ENCODE results near the gene CYYR1.

The CYYR1 gene

DNA sequence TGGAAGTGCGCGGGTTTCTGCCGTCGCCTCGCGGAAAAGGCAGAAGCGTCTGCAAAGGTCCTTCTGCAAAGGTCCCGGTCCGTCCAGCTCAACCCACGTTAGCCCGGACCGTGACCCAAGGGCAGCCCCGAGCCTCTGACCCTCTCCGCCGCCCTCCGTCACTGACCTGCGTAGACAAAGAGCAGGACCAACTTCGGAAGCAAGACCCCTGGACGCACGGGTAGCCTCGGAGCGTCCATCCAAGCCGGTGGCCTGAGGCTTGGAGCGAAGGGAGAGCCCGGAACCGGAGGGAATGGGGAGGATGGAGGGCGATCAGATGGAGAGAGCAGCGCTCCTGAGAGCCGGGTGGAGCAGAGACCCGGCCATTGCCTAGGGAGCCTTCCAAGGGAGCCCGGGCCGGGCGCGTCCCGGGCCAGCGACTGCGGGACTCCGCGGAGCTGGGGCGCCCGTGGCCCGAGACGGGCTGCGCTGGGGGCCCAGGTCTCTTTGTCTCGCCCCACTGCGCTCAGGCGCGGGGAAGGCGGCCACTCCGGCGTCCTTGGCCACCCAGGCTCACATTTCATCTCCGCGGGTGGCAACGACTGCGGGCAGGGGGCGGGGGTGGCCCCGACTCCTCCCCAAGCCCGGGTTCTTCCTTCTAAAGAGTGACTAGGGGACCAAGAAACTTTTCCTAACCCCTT, at the start of gene CYYR1:
TSS of gene CYYR1 (minus strand) at position 585 of the 680 bp plus-strand sequence. CDS start at position 239, 346 bp downstream.
- DNase-seq (ENCODE audit: low read depth): no peak

DNA sequence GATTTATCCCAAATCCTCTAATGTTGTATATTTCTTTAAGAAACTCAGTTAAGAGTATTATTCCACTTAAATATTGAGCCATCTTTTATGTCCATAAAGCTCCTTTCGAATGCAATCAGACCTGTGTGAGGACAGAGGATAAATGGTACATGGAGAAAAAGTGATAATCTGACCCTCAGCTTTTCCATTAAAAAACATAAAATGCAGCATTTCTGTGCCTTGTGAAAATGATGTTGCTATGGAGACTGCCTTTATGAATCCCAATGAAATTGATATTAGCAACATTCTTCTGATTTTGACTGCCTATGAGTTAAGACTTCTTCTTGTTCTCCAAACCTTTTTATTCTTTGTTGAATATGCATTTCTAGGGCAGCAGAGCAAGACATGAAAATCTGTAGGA, 44.1 kb upstream of the CYYR1 start:
- DNase-seq (ENCODE audit: low read depth): no peak

DNA sequence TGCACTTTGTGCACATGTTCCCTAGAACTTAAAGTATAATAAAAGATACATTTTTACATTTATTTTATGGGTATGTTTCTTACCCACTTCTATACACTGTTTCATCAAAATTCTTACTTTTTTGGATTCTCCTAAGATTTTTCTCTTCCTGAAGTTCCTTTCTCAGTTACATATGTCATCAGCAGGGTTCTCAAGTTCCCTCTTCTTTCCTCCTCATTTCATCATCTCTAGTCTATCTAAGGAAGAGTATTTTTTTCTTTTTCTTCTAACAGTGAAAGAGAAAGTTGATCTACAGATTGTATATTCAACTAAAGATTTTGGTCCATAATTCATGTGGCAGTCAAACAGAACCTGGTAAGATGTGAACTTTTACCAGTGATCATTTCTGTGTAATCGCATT, 41.2 kb upstream of the CYYR1 start:
- DNase-seq (ENCODE audit: low read depth): no peak

DNA sequence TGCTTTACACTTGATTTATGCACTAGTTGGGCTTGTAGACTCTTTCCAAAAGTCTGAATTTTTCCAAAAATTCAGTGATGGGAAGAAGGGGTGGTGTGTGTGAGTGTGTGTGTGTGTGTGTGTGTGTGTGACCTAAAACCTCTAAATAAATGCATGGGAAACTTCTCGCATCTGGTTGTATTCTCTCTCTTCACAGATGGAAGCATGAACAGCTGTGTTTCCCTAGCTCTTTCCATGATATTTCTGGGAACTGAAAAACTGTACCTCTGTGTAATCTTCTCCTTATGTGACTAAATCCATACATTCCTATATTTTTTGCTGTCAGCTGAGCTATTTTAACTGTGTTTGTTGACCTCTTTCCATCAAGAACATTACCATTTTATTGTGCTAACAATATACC, 26.2 kb upstream of the CYYR1 start:
- no peak for DNase-seq (ENCODE audit: low read depth)

DNA sequence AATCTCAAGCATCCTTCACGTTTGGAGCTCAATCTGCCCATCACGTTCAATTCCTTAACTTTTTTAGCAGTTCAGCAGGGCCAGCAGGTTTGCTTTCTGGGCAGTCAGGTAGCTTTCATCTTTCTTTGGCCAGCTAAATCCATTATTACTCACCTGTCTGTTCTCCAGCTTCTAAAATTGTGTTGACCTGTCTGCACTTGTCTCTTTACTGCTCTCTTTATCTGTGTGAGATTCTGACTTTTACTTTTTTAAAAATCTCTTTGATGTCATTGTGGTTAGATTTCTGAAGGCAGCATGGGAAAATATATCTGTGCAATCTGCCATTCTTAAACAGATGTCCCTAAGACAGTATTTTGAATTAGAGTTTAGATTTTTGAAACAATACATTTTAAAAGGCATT, 24.9 kb upstream of the CYYR1 start:
- DNase-seq (ENCODE audit: low read depth): no peak

DNA sequence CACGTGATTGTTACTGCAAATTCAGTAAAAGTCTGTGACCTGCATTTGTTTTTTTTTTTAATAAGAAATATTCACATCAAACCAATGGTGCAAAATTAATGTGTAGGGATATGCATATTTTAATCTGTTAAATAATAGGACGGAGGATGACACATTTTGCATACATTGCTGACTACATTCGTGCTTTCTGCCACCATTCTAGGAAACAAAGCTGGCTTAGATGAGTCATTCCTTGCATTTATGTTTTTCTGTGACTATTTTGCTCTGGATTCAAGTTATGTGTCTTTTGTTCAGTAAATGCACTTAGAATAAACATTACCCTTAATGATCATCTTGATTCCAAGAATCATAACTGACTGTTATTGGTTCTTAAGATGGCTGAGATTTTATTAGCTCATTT, 23.9 kb upstream of the CYYR1 start:
- DNase-seq (ENCODE audit: low read depth): no peak

DNA sequence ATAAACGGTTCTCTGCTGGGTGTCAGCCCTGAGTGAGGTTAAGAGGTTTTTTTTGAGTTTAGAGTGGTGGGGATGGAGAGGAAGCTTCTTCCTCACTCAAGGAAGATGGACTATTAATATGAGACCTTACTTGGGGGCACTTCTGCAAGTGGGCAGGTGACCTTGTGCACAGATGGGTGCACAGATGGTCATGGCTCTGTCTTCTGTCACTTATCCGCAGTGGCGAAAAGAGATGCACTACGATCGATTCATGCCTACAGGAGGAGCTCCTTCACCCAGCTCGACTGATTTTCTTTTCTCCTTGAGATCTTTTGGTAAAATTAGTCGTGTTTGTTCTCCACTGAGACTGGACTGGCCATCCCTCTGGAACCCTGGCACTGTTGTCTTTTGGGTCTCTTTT, 22.9 kb upstream of the CYYR1 start:
- DNase-seq (ENCODE audit: low read depth): no peak

DNA sequence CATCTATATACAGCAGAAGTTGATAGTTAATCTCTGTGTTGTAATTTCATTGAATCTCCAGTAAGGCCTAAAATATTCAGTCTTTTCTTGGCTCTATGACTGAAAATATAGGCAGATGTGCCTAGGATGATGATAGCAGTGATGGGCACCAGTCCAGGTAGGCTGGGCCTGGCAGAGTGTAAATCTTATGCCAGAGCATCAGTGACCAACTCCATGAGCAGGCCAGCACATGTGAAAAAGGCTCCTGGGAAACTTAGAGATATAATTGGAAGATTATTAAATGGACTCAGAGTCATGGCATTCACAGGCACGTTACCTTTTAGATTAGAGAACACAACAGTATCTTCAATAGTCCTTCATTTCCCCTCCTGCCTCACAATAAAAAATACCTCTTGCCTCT, 20.7 kb upstream of the CYYR1 start:
- DNase-seq (ENCODE audit: low read depth): no peak

DNA sequence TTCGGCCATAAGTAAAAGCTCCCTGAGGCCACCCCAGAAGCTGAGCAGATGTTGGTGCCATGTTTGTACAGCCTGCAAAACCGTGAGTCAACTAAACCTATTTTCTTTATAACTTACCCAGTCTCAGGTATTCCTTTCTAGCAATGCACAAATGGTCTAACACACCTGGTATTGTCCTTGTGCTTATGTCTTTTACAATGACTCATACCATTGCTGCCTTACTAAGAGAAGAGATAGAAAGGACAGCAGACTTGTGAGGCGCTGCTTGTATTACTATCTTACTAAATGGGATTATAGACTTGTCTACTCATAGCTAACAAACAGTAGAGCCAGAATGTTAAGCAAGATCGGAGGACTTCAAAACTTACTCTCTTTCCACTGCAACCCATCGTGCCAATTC, 18.5 kb upstream of the CYYR1 start:
- DNase-seq (ENCODE audit: low read depth): no peak

DNA sequence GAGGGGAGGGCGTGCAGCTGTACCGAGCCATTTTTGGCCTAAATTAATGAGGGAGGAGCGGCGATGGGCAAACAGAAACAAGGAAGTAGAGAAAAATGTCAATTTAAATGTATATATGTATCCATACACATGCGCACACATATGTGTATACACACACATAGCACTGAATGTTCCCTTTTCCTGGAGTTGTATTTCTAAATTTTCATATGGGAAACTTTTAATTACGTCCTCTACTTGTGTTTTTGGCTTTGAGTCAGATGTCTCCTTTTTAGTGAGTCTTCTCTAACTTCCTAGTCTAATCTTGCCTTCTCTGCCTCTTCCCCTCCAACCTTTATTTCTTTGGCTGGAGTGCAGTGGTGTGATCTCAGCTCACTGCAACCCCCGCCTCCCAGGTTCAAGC, 15.4 kb upstream of the CYYR1 start:
- no peak for DNase-seq (ENCODE audit: low read depth)

DNA sequence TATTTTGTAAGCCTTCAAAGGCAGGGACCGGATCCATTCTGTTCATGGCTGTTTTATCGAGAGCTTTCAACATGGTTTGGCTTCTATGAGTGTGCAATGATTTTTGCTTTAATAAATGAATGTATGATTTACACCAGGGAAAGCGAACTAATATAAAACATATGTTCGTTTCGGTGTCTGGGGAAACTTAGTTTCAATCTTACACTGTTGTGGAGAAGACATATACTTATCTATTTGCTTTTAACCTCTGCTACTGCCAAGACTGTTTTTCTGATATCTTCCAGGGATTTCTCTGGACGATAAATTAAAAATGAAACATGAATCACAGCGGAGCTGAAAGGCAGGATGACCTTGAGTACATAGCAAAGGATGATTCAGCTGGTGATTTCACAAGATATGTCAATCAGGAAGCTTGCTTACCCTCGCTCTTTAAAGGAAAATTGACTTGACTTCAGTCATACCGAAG, 14.7 kb upstream of the CYYR1 start:
- peak; percentile 54 for DNase-seq (ENCODE audit: low read depth)

DNA sequence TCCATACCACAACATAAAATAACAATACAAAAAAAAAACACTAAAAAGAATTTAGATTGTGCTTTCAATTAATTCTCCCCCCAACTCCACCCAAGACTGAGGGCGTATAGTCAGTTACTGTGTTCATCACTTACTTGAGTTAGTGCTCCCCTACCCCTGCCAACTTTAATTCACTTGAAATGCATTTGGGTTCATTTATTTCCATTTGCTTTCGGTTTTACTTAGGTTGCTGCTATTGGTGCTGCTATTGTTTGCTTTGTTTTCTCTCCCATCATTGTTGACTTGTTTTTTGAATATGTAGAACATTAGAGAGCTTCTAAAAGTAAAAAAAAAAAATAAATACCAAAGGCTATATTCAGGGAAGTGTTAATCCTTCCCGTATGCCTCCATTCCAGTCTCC, 10.7 kb upstream of the CYYR1 start:
- no peak for DNase-seq (ENCODE audit: low read depth)

DNA sequence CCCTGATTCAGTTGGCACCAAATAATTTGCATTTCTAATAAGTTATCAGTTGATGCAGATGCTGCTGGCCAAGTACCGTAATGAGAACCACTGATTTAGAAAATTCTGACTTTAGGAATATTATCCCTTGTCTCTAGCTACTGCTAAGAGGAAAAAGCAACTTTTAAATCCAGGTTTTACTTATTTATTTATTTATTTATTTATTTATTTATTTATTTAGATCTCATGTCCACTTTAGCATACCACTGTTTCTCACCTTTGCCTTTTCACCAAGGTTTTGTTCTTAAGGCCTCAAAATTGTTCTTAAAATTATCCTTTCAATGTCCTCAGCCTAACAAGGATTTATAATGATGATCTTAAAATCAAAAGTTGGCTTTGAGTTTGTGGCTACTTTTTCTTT, 8.7 kb upstream of the CYYR1 start:
- DNase-seq (ENCODE audit: low read depth): no peak

DNA sequence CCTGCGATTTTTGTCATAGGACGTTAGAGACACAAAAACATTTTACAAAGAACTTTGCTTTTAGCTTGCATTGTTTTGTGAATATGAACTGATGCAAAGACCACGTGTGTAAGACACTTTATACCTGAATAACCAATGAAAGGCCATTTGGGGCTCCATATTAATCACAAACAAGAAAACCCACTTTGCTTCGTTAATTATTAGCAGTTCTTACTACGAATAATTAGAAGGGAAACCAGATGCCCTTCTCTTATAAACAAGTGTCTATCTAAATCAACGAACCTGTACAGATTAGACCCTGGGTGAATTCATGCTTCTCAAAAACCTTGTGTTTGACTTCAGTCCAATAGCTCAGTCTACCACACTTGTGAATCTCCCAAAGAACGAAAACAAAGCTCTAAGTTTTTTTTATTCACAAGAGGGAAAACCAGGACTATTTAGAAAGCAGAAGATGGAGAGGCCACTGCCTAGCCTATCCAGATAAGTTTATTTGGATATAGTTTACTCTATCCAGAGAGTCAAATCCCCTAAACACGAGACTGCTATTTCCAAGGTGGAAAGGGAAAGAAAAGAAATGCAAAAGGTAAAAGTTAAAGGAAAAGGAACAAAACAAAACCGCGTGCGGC, 897 bp downstream of the CYYR1 start:
- DNase-seq (ENCODE audit: low read depth): no peak

DNA sequence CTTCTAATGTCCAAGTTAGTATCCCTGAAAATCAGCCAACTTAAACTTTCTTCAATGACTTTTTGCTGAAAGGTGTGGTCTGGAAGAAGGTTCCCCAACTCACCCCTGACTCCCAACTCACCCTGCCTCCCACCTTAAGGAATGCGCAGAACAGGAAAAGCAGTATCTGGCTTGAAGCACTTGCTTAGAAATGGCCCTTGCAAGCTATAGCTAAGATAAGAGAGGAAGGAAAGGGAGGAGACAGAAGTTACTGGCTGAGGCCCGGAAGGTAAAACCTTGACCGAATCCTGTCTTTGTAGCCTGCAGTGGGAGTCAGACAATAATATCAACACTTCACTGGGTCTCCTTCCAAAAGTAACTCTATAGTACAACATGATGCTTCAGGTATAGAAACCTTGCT, 2.9 kb downstream of the CYYR1 start:
- DNase-seq (ENCODE audit: low read depth): no peak

DNA sequence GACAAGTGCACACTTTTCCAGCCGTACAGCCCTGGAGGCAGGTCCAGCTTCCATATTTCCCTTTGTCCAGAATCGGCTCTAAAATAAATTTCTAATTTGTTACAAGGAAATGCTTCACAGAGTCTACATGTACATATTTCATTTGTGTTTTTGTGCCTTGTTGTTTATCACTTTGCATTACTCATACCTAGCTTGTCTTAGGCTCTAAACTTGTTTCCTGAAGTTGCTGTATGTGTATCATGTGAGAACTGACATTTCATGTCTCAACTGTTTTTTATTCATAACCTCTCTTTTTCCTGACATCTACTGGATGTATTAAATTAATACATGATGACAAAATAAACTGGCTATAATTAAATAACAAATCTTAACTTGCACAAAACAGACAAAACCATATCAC, 7.5 kb downstream of the CYYR1 start:
- DNase-seq (ENCODE audit: low read depth): no peak

DNA sequence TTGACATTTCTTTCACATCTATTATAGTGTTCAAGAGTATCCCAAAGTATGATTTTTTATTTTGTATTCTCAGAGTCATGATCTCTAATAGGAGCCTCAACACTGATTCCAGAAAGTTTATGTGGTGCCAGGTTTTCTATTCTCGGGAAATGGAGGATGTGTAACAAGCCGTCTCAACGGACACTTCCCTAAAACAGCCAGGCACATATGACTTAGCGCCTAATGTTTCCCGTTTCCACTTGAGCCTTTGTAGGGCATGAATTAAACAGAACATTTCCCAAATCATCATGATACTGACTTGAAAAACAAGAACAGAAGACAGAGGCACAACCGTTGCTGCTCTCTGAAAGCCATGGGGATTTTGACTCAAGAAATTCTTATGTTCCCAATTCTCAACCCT, 8.0 kb downstream of the CYYR1 start:
- no peak for DNase-seq (ENCODE audit: low read depth)

DNA sequence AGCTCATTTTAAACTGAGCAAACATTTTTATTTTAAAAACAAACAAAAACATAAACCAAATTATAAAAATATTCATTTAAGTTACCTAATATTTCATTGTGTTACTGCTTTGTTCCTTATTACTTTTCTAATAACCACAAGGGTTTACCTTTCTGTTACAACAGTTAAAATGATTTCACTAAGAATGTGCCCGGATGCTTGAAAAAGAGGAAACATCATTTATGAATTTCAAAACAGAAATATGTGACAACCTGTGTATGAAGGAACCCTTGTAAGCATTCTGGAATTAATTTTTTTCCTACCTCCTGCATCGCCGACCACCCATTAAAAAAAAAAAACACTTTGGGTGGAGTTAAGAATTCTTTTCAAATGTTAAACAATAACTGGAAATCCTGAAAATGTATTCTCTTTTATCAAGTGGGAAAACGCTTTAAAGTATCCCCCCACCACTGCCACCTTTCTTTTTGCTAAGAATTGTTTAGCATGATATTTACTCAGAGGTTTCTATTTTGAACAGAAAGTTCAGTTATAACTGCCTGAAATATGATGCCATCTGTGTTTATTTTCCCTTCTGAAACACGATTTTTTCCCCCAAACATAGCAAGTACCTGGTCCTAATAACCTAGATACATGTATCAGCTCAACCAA, 9.1 kb downstream of the CYYR1 start:
- no peak for DNase-seq (ENCODE audit: low read depth)

DNA sequence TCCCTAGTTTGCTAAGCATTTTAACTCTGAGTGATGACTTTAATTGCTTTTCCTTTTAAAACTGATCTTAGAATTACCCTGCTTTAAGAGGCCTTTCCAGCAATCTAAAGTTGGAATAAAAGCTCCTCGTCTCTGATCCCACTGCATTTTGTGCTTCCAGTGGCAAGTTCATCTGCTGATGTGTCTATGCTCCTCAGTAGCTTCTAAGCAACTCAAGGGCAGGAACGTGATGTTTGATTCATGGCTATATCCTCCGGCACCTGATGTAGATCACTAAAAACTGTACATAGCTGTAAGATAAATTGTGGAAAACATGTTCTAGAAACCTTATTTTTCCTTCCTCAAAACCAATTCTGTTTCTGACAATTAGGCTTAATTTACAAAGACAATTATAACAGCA, 12.5 kb downstream of the CYYR1 start:
- DNase-seq (ENCODE audit: low read depth): no peak

DNA sequence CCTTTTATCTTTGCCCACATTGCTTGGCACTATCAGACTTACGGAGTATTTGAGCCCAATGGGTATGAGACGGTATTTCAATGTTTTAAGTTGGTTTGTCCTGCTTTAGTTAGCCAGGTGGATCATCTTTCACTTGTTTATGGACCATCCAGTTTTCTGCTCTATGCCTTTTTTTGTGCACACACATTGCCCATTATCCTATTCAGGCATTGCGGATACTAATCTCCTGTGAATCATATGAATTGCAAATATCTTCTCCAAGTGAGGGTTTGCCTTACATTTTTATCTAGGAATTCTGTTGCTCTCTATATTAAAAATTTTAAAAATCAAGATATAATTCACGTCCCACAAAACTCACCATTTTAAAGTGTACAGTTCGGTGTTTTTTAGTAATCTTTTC, 14.0 kb downstream of the CYYR1 start:
- no peak for DNase-seq (ENCODE audit: low read depth)

DNA sequence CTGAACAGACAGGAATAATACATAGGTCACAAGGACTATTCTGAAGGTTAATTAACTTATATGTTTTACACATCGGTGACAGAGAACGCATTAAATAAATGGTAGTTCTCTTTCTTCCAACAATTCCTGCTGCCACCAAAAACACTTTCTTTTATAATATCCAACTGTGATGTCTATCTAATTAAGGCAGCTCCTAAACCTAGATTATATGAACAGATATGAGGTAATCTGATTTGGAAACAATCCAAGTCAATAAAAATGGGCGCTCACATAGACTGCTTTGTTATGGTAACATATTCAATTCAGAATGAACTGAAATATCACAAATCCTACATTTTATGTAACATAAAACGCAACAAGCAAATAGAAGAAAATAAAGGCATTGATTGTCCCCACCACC, 16.0 kb downstream of the CYYR1 start:
- DNase-seq (ENCODE audit: low read depth): no peak

DNA sequence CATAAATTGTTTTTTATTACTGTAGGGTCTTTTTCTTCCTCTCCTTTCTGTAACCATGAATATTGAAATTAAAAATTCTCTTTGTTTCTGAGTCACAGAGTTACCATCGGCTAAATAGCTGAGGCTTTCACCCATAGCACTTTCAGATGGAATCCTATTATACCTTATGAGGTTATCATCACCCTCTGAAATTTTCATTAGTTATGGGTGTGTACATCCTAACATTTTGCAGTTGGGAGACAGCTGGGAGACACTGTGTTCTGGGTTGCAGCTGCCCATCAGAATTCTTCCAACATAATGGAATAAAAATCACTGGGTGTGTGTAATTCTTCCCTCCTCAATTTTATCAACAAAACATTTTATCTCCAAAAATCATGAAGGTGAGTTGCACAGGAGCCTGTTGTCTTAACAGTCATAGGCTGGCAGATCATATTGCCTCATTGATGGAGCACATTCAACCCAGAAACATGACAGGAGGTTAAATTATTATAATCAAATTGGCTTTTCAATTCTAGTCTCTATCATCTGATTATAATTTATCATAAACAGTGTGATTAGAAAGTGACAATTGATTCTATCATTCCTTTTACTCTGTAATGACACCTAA, 17.4 kb downstream of the CYYR1 start:
- DNase-seq (ENCODE audit: low read depth): no peak

DNA sequence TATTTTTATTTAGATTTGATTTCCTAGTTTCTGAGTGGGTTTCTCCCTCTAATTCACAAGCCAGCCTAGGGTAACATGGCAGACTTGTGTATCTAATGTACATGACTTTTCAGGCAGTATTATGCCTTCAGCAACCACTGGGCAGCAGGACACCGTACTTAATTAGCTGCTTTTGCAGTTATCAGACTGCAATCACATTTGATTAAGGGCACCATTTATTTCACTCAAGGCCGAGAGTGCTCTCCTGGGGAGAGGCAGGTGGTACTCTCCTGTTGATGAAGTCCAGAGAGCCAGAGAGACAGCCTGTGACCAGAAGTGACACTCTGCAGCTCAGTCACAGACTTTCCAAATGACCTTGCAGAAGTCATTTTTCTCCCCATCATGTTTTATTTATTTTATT, 18.7 kb downstream of the CYYR1 start:
- DNase-seq (ENCODE audit: low read depth): no peak

Measured in non-pigmented ciliary epithelial cell (primary cell).